K562 (cell line): Measurements from ENCODE around the gene DDIT3. TPM values are rescaled to one million over a fixed set of nuclear protein-coding genes. Genes with fewer than 3 reads are reported as not detected.
A peak's percentile ranks its signal among the peaks of the same experiment; 100 is the strongest.

Experiments used
- BACH1 ChIP-seq: fragments of 200-800 bp; sonication (Bioruptor generic); IDR thresholded peaks from 2 replicates; pipeline ENCODE4 v1.6.1; 2016; ENCODE audit warnings: missing genetic modification characterization, missing compliant biosample characterization
- BRD9 ChIP-seq: fragments of 450-650 bp; IDR thresholded peaks from 2 replicates; pipeline ENCODE4 v1.6.1; 2018; ENCODE audit warnings: low read depth; ENCODE audit not compliant: partially characterized antibody
- CBX3 ChIP-seq, 2 experiments: IDR thresholded peaks; 1 replicate in 1 of 2; 2 replicates in 1 of 2; pipeline ENCODE4 v1.6.1; 2012; ENCODE audit warnings: inconsistent platforms in 2 of 2, low read length in 2 of 2, borderline replicate concordance in 1 of 2, control low read depth in 1 of 2
- CEBPZ ChIP-seq: fragments of 150-350 bp; IDR thresholded peaks from 2 replicates; pipeline ENCODE4 v1.6.1; 2014; ENCODE audit warnings: low read depth, mild to moderate bottlenecking, low read length, borderline replicate concordance
- DPF2 ChIP-seq: fragments of 450-650 bp; IDR thresholded peaks from 2 replicates; pipeline ENCODE4 v1.6.1; 2016
- KDM5B ChIP-seq: fragments of 200-600 bp; sonication (generic); IDR thresholded peaks from 2 replicates; pipeline ENCODE4 v1.6.1; 2012; ENCODE audit warnings: low read depth, mild to moderate bottlenecking, moderate library complexity, low read length, control low read depth, inconsistent platforms; ENCODE audit not compliant: insufficient replicate concordance
- POLR2AphosphoS5 ChIP-seq: IDR thresholded peaks from 2 replicates; pipeline ENCODE4 v1.6.1; 2011; ENCODE audit warnings: mild to moderate bottlenecking, low read depth, low read length, moderate library complexity; ENCODE audit not compliant: control insufficient read depth, insufficient read depth
- POLR2G ChIP-seq: fragments of 200-400 bp; formaldehyde crosslinking; IDR thresholded peaks from 2 replicates; pipeline ENCODE4 v1.6.1; 2017; ENCODE audit warnings: low read depth, mild to moderate bottlenecking, antibody characterized with exemption, low read length, moderate library complexity
- SOX6 ChIP-seq: fragments of 450-650 bp; IDR thresholded peaks from 2 replicates; pipeline ENCODE4 v1.6.1; 2014; ENCODE audit warnings: mild to moderate bottlenecking
- SP2 ChIP-seq: IDR thresholded peaks from 2 replicates; pipeline ENCODE4 v1.6.1; 2011; ENCODE audit warnings: mild to moderate bottlenecking, low read depth, low read length, moderate library complexity; ENCODE audit not compliant: poor library complexity, severe bottlenecking; ENCODE audit errors: extremely low read depth
- TBP ChIP-seq: optimal IDR thresholded peaks from 2 replicates; pipeline ENCODE3; 2011; ENCODE audit warnings: low read depth, low read length, improper control_type of control experiment
- ZBTB11 ChIP-seq, 3 experiments: fragments of 200-800 bp in 1 of 3; fragments of 250-450 bp in 1 of 3; fragments of 450-650 bp in 1 of 3; sonication (Bioruptor Pico) in 1 of 3; sonication (Bioruptor generic) in 1 of 3; formaldehyde crosslinking in 1 of 3; IDR thresholded peaks; 2 replicates each; pipeline versions ENCODE4 v1.6.1 to v1.8.0; 2016 to 2022; ENCODE audit warnings: mild to moderate bottlenecking in 2 of 3, missing genetic modification characterization in 2 of 3, missing compliant biosample characterization in 1 of 3, moderate library complexity in 1 of 3
- ZBTB7A ChIP-seq: IDR thresholded peaks from 2 replicates; pipeline ENCODE4 v1.6.1; 2011; ENCODE audit warnings: low read depth, mild to moderate bottlenecking, low read length, moderate library complexity, borderline replicate concordance; ENCODE audit not compliant: control insufficient read depth
- ZEB2 ChIP-seq: fragments of 450-650 bp; IDR thresholded peaks from 2 replicates; pipeline ENCODE4 v1.6.1; 2016
- ZNF395 ChIP-seq: fragments of 200-800 bp; sonication (Bioruptor generic); IDR thresholded peaks from 2 replicates; pipeline ENCODE4 v1.6.1; 2017; ENCODE audit warnings: missing genetic modification characterization, missing compliant biosample characterization
- ZNF589 ChIP-seq: fragments of 200-800 bp; sonication (Bioruptor generic); IDR thresholded peaks from 2 replicates; pipeline ENCODE4 v1.6.1; 2016; ENCODE audit warnings: low read depth, missing genetic modification characterization, missing compliant biosample characterization
- polyA plus RNA-seq, 8 experiments: library from polyadenylated mRNA; depleted of rRNA in 4 of 8; stranded (reverse) in 5 of 8; unstranded in 3 of 8; fragments of >200 nt; fragmentation: Nextera tagmentation in 2 of 8; fragmentation: Illumina TruSeq in 1 of 8; extraction: Ambion mirVana in 2 of 8; extraction: Trizol in 1 of 8; gene quantifications; 2 replicates each; pipeline versions ENCODE4 v1.2.1 to v1.2.3, GENCODE V29; 2011 to 2014; ENCODE audit warnings: inconsistent platforms in 1 of 8, missing spikeins in 1 of 8
- total RNA-seq, 7 experiments: library from RNA; depleted of rRNA in 6 of 7; stranded (reverse); fragments of >200 nt in 6 of 7; fragmentation: Illumina TruSeq in 2 of 7; extraction: Trizol in 2 of 7; gene quantifications; 2 replicates each; pipeline versions ENCODE4 v1.2.1 to v1.2.3, GENCODE V29; 2011 to 2021; ENCODE audit warnings: low replicate concordance in 1 of 7

The DDIT3 gene
- total and polyA plus RNA-seq, 9 of the 15 experiments (the other 6 are each of a cell fraction or from before 2014, with no cell fraction given), result 59.1 to 272 (median 89.9) TPM

- TF ChIP-seq CBX3 (IDR thresholded peaks at IDR 0.05; ENCODE audit: borderline replicate concordance in 1 of 2, low read length in 2 of 2) (peak in 1 of 2 experiments; percentile 5; a peak in 1 of 3 replicates), ZBTB7A (peak; percentile 78; the same call in 1 of the 2 replicates), TBP (peak; percentile 74), ZBTB11 (CRISPR knock-in tag; IDR thresholded peaks at IDR 0.05) (peak in 2 of 3 experiments; percentile 29 to 74; a peak in 3 of 6 replicates), ZEB2 (0 out of 2 replicates have a peak, but pooled peaks have one; percentile 6), ZNF589 (CRISPR knock-in tag) (0 out of 2 replicates have a peak, but pooled peaks have one; percentile 36), BACH1 (0 out of 2 replicates have a peak, but pooled peaks have one; percentile 14), KDM5B (peak; percentile 27), BRD9 (peak; percentile 25), CEBPZ (no peak), POLR2G (peak; percentile 85), POLR2AphosphoS5 (peak; percentile 60), DPF2 (0 out of 2 replicates have a peak, but pooled peaks have one; percentile 7), ZNF395 (CRISPR knock-in tag) (peak; percentile 82; the same call in 1 of the 2 replicates), SOX6 (0 out of 2 replicates have a peak, but pooled peaks have one; percentile 1), SP2 (peak; percentile 10)
These were observed 26.3 kb upstream of the DDIT3 start, which contains the start of gene DCTN2 (continued) for GRCh38 chr12:57546438-57547287.
